Measurements from ENCODE around the gene FHL1. TPM values are rescaled to one million over a fixed set of nuclear protein-coding genes. Genes with fewer than 3 reads are reported as not detected.

FHL1 gene
- total RNA-seq, 1 donor from 2014 or later = 337 TPM

DNA sequence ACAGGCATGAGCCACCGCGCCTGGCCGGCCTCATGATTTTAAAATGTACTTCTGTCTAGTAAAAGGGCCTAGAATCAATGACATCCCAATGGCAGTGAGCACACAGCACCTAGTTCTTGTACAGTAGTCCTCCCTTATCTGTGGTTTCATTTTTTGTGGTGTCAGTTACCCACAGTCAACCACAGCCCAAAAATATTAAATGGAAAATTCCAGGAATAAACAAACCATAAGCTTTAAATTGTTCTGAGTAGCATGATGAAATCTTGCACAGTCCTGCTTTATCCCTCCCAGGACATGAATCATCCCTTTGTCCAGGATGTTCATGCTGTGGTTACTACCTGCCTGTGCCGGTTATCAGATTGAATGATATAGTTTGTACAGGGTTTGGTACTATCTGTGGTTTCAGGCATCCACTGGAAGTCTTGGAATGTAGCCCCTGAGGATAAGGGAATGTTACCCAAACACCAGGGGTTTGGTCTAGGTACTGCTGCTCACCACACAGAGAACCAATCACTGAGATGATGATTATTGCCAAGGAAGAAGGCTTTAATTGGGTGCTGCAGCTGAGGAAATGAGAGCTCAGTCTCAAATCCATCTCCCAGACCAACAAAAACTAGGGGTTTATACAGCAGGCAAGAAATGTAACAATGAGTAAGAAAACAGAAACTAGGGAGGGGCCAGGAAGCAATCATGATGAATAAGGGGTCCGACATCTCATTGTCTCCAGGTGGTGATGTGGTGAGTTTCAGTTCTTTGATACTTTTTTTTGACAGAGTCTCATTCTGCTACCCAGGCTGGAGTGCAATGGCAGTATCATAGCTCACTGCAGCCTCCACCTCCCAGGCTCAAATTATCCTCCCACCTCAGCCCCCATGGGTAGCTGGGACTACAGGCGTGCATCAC lies 16.2 kb upstream of the FHL1 start:
- Histone ChIP-seq H3K27ac (no peak overlapping the region), H3K36me3 (no peaks in the 10 kb centered on the region), H3K4me3 (no peak overlapping the region), H3K4me1 (no peaks in the 10 kb centered on the region), H3K9me3 (no peaks in the 10 kb centered on the region), H3K27me3 (no peaks in the 10 kb centered on the region)
- intact Hi-C loops (cut with DNase I) = no loop called here
- TF ChIP-seq POLR2AphosphoS5 (IDR thresholded peaks at IDR 0.05; ENCODE audit: insufficient read depth in 1 of 2, low read depth in 1 of 2) = no peak
- TF ChIP-seq, protein P1, sequence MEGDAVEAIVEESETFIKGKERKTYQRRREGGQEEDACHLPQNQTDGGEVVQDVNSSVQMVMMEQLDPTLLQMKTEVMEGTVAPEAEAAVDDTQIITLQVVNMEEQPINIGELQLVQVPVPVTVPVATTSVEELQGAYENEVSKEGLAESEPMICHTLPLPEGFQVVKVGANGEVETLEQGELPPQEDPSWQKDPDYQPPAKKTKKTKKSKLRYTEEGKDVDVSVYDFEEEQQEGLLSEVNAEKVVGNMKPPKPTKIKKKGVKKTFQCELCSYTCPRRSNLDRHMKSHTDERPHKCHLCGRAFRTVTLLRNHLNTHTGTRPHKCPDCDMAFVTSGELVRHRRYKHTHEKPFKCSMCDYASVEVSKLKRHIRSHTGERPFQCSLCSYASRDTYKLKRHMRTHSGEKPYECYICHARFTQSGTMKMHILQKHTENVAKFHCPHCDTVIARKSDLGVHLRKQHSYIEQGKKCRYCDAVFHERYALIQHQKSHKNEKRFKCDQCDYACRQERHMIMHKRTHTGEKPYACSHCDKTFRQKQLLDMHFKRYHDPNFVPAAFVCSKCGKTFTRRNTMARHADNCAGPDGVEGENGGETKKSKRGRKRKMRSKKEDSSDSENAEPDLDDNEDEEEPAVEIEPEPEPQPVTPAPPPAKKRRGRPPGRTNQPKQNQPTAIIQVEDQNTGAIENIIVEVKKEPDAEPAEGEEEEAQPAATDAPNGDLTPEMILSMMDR (IDR thresholded peaks at IDR 0.05) = no peak
- no peak for TF ChIP-seq POLR2A (IDR thresholded peaks at IDR 0.05)
- DNase-seq (ENCODE audit: extremely low spot score in 2 of 2) = no peak

DNA sequence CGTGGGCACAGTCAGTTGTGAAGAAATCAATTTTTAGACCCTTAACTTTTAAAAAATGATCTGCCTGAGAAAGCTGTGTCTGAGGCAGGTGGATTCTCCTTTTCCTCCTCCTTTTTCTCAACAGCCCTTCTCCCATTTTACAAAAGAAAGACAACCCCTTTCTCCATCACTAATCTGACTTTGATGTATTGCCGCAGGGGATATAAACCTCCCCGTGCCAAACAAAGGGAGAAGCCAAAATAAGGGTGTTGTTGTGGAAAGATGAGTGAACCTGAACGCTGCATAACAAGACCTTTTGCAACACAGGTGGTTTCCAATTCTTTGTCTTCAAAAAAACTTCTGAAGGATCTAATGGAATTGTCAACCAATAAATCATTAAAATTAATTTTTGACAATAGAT lies 8.4 kb upstream of the FHL1 start:
- Histone ChIP-seq H3K27ac (no peak overlapping the region), H3K36me3 (no peaks in the 10 kb centered on the region), H3K27me3 (no peaks in the 10 kb centered on the region), H3K4me3 (no peak overlapping the region), H3K9me3 (no peaks in the 10 kb centered on the region), H3K4me1 (no peaks in the 10 kb centered on the region)
- intact Hi-C loops (cut with DNase I) = no loop called here
- TF ChIP-seq POLR2A (IDR thresholded peaks at IDR 0.05) = no peak
- no peak for DNase-seq (ENCODE audit: extremely low spot score in 2 of 2)

DNA sequence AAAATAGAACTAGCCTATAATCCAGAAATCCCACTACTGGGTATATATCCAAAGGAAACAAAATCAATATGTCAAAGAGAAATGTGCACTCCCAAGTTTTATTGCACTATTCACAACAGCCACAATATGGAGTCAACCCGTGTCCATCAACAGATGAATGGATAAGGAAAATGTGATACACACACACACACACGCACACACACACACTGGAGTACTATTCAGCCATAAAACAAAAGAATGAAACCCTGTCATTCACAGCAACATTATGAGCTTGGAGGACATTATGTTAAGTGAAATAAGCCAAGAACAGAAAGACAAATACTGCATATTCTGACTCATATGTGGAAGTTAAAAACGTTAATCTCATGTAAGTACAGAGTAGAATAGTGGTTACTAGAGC lies 5.8 kb upstream of the FHL1 start:
- no peaks in the 10 kb centered on the region for H3K9me3 ChIP-seq
- H3K4me3 ChIP-seq = no peak overlapping the region
- no peak for DNase-seq (ENCODE audit: extremely low spot score in 2 of 2)
- no peaks in the 10 kb centered on the region for H3K4me1 ChIP-seq
- H3K27ac ChIP-seq = no peak overlapping the region
- no peak for TF ChIP-seq POLR2AphosphoS5 (IDR thresholded peaks at IDR 0.05; ENCODE audit: insufficient read depth in 1 of 2, low read depth in 1 of 2)
- TF ChIP-seq, protein P1 (IDR thresholded peaks at IDR 0.05) = no peak
- TF ChIP-seq POLR2A (IDR thresholded peaks at IDR 0.05) = no peak
- intact Hi-C loops (cut with DNase I) = no loop called here
- no peaks in the 10 kb centered on the region for H3K36me3 ChIP-seq
- H3K27me3 ChIP-seq = no peaks in the 10 kb centered on the region

DNA sequence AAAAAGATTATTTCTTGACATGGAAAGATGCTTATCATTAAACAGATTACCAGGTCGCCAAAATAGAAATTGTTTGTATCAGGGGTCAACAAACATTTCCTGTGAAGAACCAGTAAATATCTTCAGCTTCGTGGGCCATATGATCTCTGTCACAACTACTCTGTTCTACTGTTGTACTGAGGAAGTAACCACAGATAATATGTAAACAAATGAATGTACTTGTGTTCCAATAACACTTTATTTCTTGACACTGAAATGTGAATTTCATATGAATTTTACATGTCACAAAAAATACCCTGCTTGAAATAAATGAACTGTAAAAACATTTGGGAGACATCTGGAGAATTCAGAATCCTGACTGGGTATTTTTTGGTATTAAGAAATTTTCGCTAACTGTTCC lies 4.7 kb upstream of the FHL1 start:
- Histone ChIP-seq H3K4me3 (no peak overlapping the region), H3K4me1 (no peaks in the 10 kb centered on the region), H3K36me3 (no peaks in the 10 kb centered on the region), H3K9me3 (no peaks in the 10 kb centered on the region), H3K27me3 (no peaks in the 10 kb centered on the region), H3K27ac (no peak overlapping the region)
- intact Hi-C loops (cut with DNase I) = no loop called here
- TF ChIP-seq, protein P1 (IDR thresholded peaks at IDR 0.05) = no peak
- no peak for TF ChIP-seq POLR2AphosphoS5 (IDR thresholded peaks at IDR 0.05; ENCODE audit: insufficient read depth in 1 of 2, low read depth in 1 of 2)
- TF ChIP-seq POLR2A (IDR thresholded peaks at IDR 0.05) = no peak
- DNase-seq (ENCODE audit: extremely low spot score in 2 of 2) = no peak

DNA sequence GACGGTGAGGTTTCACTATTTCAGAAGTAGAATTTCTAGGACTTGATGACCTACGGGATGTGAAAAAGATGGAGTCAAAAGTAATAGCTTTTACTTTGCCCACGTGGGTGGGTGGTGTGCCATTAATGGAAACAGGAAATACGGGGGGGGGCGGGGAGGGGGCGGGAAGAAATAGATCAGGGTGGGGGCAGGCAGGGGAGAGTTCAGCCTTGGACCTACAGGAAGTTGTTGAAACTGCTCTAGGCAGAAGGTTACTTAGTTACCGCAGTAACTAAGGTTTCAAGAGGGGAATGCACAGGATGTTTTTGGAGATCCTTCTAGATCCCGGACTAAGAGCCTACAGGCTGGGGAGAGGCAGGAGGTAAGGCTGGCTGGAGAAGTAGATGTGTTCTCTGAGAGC lies 3.6 kb upstream of the FHL1 start:
- no peaks in the 10 kb centered on the region for H3K27me3 ChIP-seq
- H3K27ac ChIP-seq = no peak overlapping the region
- TF ChIP-seq, protein P1 (IDR thresholded peaks at IDR 0.05) = no peak
- TF ChIP-seq POLR2A (IDR thresholded peaks at IDR 0.05) = no peak
- no peak for TF ChIP-seq POLR2AphosphoS5 (IDR thresholded peaks at IDR 0.05; ENCODE audit: insufficient read depth in 1 of 2, low read depth in 1 of 2)
- intact Hi-C loops (cut with DNase I) = no loop called here
- H3K36me3 ChIP-seq = no peaks in the 10 kb centered on the region
- DNase-seq (ENCODE audit: extremely low spot score in 2 of 2) = no peak
- no peaks in the 10 kb centered on the region for H3K9me3 ChIP-seq
- no peak overlapping the region for H3K4me3 ChIP-seq
- H3K4me1 ChIP-seq = no peaks in the 10 kb centered on the region
